ENCODE measurements around the gene CSNK2A3. TPM values are rescaled to one million over a fixed set of nuclear protein-coding genes. Genes with fewer than 3 reads are reported as not detected.

The CSNK2A3 gene
- total RNA-seq, 2 experiments from 2014 or later = 0.63 to 0.82 TPM

DNA sequence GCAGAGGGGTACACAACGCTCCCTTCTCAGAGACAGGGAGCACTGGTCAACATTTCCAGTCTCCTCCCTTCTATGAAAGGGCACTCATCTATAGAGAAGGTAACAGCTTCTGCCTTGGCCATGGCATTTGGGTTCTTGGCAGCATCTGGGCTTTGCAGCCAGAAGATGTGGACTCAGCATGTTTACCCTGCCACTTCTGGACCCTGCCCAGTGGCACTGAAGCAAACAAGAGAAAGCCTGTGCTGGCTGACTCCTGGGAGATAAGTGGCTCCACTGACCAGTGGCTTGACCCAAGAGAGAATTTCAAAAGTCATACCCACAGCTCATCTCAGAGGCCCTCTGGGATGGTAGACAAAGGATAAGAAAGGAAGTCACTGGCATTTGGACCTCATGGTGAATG is 8.0 kb downstream of the CSNK2A3 start:
- ChIA-PET CTCF (ENCODE audit: unreplicated experiment) (interaction anchor here (0.5 to 0.6 kb wide), 2 partner anchors 37 to 1502 kb away, joined by 3 to 4 read pairs; no protein-coding TSS in a partner anchor), POLR2A (no interaction called here)

DNA sequence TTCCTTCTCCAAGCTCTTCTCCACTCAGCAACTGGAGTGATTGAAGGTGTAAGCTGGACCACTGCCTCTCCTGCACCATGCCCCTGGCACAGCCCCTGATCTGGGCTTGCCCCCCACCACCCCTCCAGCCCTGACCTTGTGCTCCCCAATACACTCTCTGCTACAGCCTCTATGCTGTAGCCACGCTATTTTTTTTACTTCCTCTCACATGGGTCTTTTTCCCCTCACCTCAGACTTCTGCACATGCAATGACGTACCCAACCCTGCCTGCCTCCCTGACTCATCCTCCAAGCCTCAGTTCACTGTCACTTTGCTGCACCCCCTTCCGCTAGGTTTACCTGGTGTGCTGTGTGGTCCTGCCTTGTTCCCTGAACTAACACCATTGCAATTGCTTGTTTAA is 9.0 kb downstream of the CSNK2A3 start:
- Histone ChIP-seq H2AFZ (ENCODE audit: low read length) (no peak overlapping the region), H3K9me2 (ENCODE audit: insufficient read depth, low read length) (no peaks in the 10 kb centered on the region), H3K27ac (ENCODE audit: low read depth, low read length, poor library complexity, severe bottlenecking) (no peak overlapping the region), H3K4me3 (ENCODE audit: low read depth, low read length, poor library complexity, severe bottlenecking) (no peak overlapping the region), H3K4me1 (ENCODE audit: insufficient read depth, low read length, poor library complexity, severe bottlenecking) (no peaks in the 10 kb centered on the region), H3K36me3 (ENCODE audit: insufficient read depth, low read length) (no peaks in the 10 kb centered on the region), H3K4me2 (ENCODE audit: low read length) (no peak overlapping the region), H3K79me2 (ENCODE audit: insufficient read depth, low read depth, low read length) (no peaks in the 10 kb centered on the region), H3K9me3 (ENCODE audit: low read length) (no peaks in the 10 kb centered on the region), H4K20me1 (ENCODE audit: insufficient read depth, low read length) (no peaks in the 10 kb centered on the region)
- CTCF ChIA-PET (ENCODE audit: unreplicated experiment) = no interaction called here
- no TSS peak for BruUV-seq (replicated peaks)
- intact Hi-C loops (cut with micrococcal nuclease; ENCODE audit: unreplicated experiment) = no loop called here
- no peak for DNase-seq (ENCODE audit: low spot score)
- POLR2A ChIA-PET = no interaction called here
- no peak for TF ChIP-seq EZH2phosphoT487 (IDR thresholded peaks at IDR 0.05; ENCODE audit: borderline replicate concordance, low read depth, low read length)
- TF ChIP-seq, protein P1, sequence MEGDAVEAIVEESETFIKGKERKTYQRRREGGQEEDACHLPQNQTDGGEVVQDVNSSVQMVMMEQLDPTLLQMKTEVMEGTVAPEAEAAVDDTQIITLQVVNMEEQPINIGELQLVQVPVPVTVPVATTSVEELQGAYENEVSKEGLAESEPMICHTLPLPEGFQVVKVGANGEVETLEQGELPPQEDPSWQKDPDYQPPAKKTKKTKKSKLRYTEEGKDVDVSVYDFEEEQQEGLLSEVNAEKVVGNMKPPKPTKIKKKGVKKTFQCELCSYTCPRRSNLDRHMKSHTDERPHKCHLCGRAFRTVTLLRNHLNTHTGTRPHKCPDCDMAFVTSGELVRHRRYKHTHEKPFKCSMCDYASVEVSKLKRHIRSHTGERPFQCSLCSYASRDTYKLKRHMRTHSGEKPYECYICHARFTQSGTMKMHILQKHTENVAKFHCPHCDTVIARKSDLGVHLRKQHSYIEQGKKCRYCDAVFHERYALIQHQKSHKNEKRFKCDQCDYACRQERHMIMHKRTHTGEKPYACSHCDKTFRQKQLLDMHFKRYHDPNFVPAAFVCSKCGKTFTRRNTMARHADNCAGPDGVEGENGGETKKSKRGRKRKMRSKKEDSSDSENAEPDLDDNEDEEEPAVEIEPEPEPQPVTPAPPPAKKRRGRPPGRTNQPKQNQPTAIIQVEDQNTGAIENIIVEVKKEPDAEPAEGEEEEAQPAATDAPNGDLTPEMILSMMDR (conservative IDR thresholded peaks at IDR 0.05; ENCODE audit: low read length) = no peak

More for the DNA sequence above, 8.0 kb downstream of the CSNK2A3 start:
- Histone ChIP-seq H3K36me3 (ENCODE audit: insufficient read depth, low read length) (no peaks in the 10 kb centered on the region), H4K20me1 (ENCODE audit: insufficient read depth, low read length) (no peaks in the 10 kb centered on the region), H3K9me2 (ENCODE audit: insufficient read depth, low read length) (no peaks in the 10 kb centered on the region), H2AFZ (ENCODE audit: low read length) (no peak overlapping the region), H3K4me2 (ENCODE audit: low read length) (no peak overlapping the region), H3K4me3 (ENCODE audit: low read depth, low read length, poor library complexity, severe bottlenecking) (no peak overlapping the region), H3K27ac (ENCODE audit: low read depth, low read length, poor library complexity, severe bottlenecking) (no peak overlapping the region), H3K4me1 (ENCODE audit: insufficient read depth, low read length, poor library complexity, severe bottlenecking) (no peaks in the 10 kb centered on the region), H3K79me2 (ENCODE audit: insufficient read depth, low read depth, low read length) (no peaks in the 10 kb centered on the region), H3K9me3 (ENCODE audit: low read length) (no peaks in the 10 kb centered on the region)
- no TSS peak for BruUV-seq (replicated peaks)
- TF ChIP-seq, protein P1 (conservative IDR thresholded peaks at IDR 0.05; ENCODE audit: low read length) = no peak
- TF ChIP-seq EZH2phosphoT487 (IDR thresholded peaks at IDR 0.05; ENCODE audit: borderline replicate concordance, low read depth, low read length) = no peak
- DNase-seq (ENCODE audit: low spot score) = no peak
- intact Hi-C loops (cut with micrococcal nuclease; ENCODE audit: unreplicated experiment) = no loop called here

DNA sequence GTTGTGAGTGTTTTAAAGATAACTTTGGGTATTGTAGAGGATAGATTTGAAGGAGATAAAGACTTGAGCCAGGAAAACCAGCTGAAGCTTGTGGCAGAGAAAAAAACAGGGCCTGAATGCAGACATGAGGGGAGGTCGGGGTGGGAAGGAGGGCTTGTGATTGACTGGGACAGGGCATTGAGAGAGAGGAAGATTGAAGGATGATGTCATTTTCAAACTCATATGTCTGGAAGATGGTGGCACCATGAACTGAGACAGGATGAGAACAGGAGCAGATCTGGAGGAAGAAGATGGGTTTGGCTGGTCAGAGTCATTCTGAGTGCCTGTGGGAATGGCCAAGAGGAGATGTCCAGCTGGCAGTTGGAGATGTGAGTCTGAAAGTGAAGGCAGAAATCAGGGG is 14.7 kb downstream of the CSNK2A3 start:
- no peaks in the 10 kb centered on the region for H4K20me1 ChIP-seq (ENCODE audit: insufficient read depth, low read length)
- no peaks in the 10 kb centered on the region for H3K9me2 ChIP-seq (ENCODE audit: insufficient read depth, low read length)
- intact Hi-C loops (cut with micrococcal nuclease; ENCODE audit: unreplicated experiment) = no loop called here
- TF ChIP-seq EZH2phosphoT487 (IDR thresholded peaks at IDR 0.05; ENCODE audit: borderline replicate concordance, low read depth, low read length) = no peak
- TF ChIP-seq, protein P1 (conservative IDR thresholded peaks at IDR 0.05; ENCODE audit: low read length) = no peak
- H3K9me3 ChIP-seq (ENCODE audit: low read length) = no peaks in the 10 kb centered on the region
- H3K4me2 ChIP-seq (ENCODE audit: low read length) = no peak overlapping the region
- no peak overlapping the region for H2AFZ ChIP-seq (ENCODE audit: low read length)
- H3K36me3 ChIP-seq (ENCODE audit: insufficient read depth, low read length) = no peaks in the 10 kb centered on the region
- BruUV-seq (replicated peaks) = no TSS peak
- H3K79me2 ChIP-seq (ENCODE audit: insufficient read depth, low read depth, low read length) = no peaks in the 10 kb centered on the region
- no peak overlapping the region for H3K27ac ChIP-seq (ENCODE audit: low read depth, low read length, poor library complexity, severe bottlenecking)
- H3K4me1 ChIP-seq (ENCODE audit: insufficient read depth, low read length, poor library complexity, severe bottlenecking) = no peaks in the 10 kb centered on the region
- ChIA-PET POLR2A (no interaction called here), CTCF (ENCODE audit: unreplicated experiment) (no interaction called here)
- H3K4me3 ChIP-seq (ENCODE audit: low read depth, low read length, poor library complexity, severe bottlenecking) = no peak overlapping the region
- DNase-seq (ENCODE audit: low spot score) = no peak
